COLO829 (cell line): ENCODE measurements around the gene CEACAM3.

Experiments
- DNase-seq: peaks from one replicate; pipeline ENCODE4 v3.0.0; 2012; ENCODE audit warnings: low spot score

Gene CEACAM3

GRCh38 chr19:41844601-41845000 lies 48.2 kb downstream of the CEACAM3 start, which contains the start of gene LYPD4:
Gene LYPD4, minus strand, starts transcription at chr19:41844683. Its CDS starts 5,398 bp downstream, at chr19:41839285.
- no peak for DNase-seq

GRCh38 chr19:41845001-41845050 lies 48.4 kb downstream of the CEACAM3 start, which contains the start of gene DMRTC2:
Gene DMRTC2, plus strand, starts transcription at chr19:41845042. Its CDS starts 2,387 bp downstream, at chr19:41847429.
- no peak for DNase-seq

- no peak for DNase-seq
Observed at GRCh38 chr19:41845051-41845590, 48.7 kb downstream of the CEACAM3 start.

GRCh38 chr19:41847351-41848105 lies 51.1 kb downstream of the CEACAM3 start:
- DNase-seq: no peak

- no peak for DNase-seq
Observed at GRCh38 chr19:41848666-41849065, 52.3 kb downstream of the CEACAM3 start.

- no peak for DNase-seq
Observed at GRCh38 chr19:41849067-41849466, 52.7 kb downstream of the CEACAM3 start.

- no peak for DNase-seq
Observed at GRCh38 chr19:41850381-41850780, 54.0 kb downstream of the CEACAM3 start.

- no peak for DNase-seq
Observed at GRCh38 chr19:41851456-41851855, 55.1 kb downstream of the CEACAM3 start.

- DNase-seq: no peak
Observed at GRCh38 chr19:41853344-41853743, 57.0 kb downstream of the CEACAM3 start.

- DNase-seq: no peak
Observed at GRCh38 chr19:41853768-41854167, 57.4 kb downstream of the CEACAM3 start.

- DNase-seq: no peak
Observed at GRCh38 chr19:41859213-41859617, 62.8 kb downstream of the CEACAM3 start.

GRCh38 chr19:41859618-41860418 lies 63.4 kb downstream of the CEACAM3 start, which contains the start of gene RPS19:
Gene RPS19, plus strand, starts transcription at chr19:41860255. Its CDS starts 520 bp downstream, at chr19:41860775.
- DNase-seq: peak; percentile 99

- no peak for DNase-seq
Observed at GRCh38 chr19:41860419-41861115, 64.2 kb downstream of the CEACAM3 start.
